Peyer's patch (tissue), 4 donors: Measurements from ENCODE around the gene CALU.

Experiments
- CTCF ChIP-seq, 6 experiments: fragments of 450-650 bp in 4 of 6; fragments of 200-600 bp in 2 of 6; sonication (generic) in 1 of 6; IDR thresholded peaks; one replicate each; pipeline ENCODE4 v1.5.1; 2017 to 2019; ENCODE audit warnings: antibody characterized with exemption in 6 of 6, mild to moderate bottlenecking in 3 of 6, moderate library complexity in 1 of 6
- POLR2A ChIP-seq, 2 donors: fragments of 450-650 bp; IDR thresholded peaks; one replicate each; pipeline ENCODE4 v1.5.1; 2017; ENCODE audit warnings: antibody characterized with exemption in 2 of 2, mild to moderate bottlenecking in 2 of 2, moderate library complexity in 2 of 2

GRCh38 chr7:128732521-128733277, 6.5 kb upstream of the CALU start:
- TF ChIP-seq CTCF (IDR thresholded peaks at IDR 0.05) (no peak), POLR2A (IDR thresholded peaks at IDR 0.05) (no peak)
